HG02759 (cell line): Measurements from ENCODE around the gene CPPED1.
"Not testable (repeated sequence)": the region's sequence is repeated elsewhere in the genome, so short reads cannot be mapped to it uniquely, and the experiment has no call there.

Experiments
- ATAC-seq: cut with Tn5 transposase; IDR thresholded peaks from one replicate; pipeline ENCODE4 v1.9.1; 2021; ENCODE audit warnings: mild to moderate bottlenecking, moderate library complexity; ENCODE audit not compliant: unreplicated experiment

Gene CPPED1

DNA sequence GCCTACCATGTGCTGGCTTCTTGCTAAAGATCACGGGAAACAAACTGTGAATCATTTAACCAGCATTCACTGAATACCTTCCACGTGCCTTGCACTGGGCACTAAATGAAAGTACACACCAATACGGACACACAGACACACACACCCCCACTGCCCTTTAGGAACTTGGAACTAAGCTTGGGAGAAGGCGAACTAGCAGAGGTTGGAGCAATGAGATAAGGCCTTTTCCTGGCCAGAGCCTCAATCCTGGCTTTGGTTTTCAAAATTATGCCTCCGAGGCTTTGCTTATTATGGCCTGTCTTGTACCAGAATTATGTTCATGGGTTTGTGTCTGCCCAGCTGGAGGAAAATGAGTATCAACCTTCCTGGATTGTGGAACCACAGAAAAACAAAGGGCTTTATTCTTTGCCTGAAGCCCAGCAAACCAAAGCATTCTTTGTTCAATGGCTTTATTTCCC is 32.3 kb downstream of the CPPED1 start:
- no peak for ATAC-seq

- no peak for ATAC-seq
These were observed 34.2 kb downstream of the CPPED1 start for GRCh38 chr16:12769525-12769924.

DNA sequence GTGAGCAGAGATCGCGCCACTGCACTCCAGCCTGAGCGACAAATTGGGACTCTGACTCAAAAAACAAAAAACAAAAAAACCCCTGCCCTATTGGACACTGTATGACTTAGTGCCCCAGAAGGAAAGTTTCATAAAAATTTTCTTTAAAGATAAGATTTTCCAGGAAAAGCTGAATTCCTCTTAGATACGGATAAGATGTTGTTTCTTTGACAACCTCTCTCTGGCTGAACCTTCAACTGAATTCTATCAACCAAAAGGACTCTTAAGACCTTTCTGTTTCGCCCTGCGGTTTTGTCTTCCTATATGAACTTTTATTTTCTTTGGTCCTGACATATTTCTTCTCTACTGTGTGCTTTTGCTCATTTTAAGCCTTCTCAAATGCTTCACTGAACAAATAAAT is 35.8 kb downstream of the CPPED1 start:
- ATAC-seq, result no peak

DNA sequence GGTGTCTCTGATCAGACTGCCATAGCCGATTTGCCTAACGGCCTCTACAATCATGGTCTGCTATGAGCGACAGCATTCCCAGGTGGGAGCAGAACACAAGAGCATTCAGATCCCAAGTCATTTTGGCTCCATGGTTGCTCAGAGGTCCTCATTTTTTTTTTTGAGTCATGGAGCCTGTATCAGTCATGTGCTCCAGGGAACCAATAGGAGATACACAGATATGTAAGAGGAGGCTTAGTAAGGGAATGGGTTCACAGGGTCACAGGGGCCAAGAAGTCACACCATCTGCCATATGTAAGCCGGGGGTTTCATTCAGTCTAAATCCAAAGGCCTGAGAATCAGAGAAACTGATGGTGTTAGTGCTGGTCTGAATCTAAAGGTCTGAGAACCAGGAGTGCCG is 36.8 kb downstream of the CPPED1 start:
- ATAC-seq, result no peak

- ATAC-seq, result not testable (repeated sequence)
These were observed 37.5 kb downstream of the CPPED1 start for GRCh38 chr16:12766208-12766607.

DNA sequence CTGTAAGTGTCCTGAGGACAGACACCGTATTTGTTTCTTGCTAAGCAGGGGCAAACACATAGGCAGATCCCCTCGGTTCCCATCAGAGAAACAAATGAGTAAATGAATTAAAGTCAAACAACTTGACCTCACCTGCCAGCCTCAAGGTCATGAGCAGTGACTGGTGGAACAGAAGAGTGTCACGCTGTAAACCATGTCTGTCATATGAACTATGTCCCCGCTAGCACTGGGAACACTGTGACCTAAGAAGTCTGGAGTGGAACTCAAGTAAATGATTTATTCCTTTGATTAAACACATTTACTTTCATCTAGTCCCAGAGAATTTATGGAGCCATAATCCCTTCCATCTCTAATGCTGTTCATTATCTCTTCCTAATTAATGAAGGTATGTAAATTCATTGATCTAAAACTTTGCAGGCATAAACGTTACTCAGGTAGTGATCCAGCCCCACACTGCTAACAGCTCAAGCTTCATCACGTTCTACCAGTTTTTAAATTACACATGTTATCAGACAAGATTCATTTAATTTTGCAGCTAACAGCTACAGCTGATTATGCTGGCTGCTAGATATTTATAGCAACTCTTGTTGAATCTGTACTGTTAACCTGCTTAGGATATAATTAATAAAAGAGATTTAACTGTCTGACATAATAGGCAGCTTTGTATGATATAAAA is 38.7 kb downstream of the CPPED1 start:
- ATAC-seq, result no peak

GRCh38 chr16:12763517-12763916 is 40.2 kb downstream of the CPPED1 start:
- no peak for ATAC-seq

DNA sequence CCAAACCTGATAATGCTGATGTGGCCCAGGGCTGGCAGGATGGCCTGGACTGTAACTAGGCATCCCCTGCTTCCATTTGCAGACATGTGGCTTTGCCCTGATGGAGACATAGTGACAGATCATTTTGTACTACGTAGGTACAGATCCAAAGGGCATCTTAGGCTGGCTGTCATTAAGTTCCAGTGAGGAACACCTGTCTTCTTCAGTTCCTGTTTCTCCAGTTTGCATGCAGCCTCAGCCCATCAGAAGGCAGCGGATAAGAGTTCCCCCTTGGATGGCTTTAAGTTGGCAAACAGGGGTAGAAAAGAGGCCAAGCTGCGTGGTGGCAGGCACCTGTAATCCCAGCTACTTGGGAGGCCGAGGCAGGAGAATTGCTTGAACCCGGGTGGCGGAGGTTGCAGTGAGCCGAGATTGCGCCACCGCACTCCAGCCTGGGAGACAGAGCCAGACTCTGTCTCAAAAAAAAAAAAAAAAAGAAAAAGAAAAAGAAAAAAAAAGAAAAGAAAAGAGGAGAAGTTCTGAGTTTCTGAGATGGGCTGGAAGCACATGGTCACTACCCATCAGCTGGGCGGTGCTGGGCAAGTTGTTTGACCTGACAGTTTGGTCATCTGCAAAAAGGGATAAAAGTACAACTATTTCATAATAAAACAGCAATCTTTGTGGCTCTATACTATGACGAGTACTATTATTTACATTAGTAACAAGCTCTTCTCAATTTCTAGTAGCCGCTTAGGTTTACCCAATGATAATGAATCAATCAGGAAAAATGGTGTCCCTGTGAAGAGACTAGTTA is 42.7 kb downstream of the CPPED1 start:
- no peak for ATAC-seq

GRCh38 chr16:12758670-12759558 is 44.8 kb downstream of the CPPED1 start:
- no peak for ATAC-seq

DNA sequence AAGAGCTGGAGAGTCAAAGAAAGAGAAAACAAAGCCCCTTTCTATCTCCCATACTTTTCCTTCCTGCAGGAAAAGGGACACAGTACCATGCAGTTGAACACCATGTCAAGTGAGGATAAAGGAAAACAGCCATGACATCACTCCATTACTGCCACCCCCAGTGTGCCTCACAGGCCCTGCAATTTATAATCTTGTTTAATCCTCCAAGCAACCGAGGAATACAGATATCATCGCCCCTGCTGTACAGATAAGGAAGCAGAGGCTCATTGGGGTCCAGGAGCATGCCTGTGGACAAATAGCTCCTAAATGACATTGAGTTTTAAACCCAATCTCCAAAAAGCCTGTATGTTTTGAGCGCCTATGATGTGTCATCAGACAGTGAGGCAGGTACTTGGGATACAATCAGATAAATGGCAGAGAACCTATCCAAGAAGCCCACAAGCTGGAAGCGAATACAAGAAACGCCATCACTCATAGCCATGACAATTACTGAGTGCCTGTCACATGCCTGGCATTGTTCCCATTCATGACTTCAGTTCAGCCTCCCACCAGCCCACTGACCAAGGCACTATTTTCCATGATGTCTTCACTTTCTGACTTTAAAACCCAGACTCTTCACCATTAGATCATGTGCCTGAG is 45.5 kb downstream of the CPPED1 start:
- no peak for ATAC-seq

- no peak for ATAC-seq
These were observed 46.1 kb downstream of the CPPED1 start for GRCh38 chr16:12757546-12757945.

- ATAC-seq, result no peak
These were observed 48.7 kb downstream of the CPPED1 start for GRCh38 chr16:12754824-12755543.

DNA sequence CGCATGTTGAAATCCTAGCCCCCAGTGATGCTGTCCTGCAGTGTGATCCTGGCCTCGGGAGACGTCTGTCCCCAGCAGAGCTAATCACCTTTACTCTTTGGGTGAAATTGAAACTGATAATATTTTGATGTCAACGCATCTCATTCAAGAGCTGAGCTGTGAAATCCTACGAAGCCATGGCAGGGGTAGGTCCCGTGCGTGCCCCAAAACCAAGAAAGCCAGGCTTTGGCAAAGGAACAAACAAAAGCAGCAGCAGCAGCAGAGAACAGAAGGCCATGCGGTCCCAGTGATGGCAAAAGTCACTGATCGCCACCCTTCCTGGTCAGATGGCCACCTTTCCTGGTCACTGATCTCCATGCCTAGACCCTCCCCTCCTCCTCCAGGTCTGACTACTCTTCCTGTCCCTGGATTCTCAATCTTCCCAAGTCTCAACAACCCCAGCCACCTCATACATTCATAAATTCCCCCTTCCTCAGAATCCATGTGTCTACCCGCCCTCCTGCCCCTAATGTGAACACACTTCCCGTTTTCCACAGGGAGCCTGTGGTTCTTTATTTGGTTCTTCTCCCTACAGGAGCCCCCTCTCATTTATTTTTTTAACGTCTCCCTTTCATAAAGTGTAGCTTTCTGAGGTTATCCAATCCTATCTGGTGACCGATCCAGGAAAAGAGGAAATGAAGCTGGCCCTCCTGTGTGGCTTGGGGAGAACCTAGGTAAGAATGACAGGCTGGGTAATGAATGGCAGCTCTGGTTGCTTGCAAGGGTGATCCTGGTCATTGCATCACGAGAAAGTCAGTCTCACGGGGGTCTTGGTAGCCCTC is 50.3 kb downstream of the CPPED1 start:
- ATAC-seq, result no peak

- ATAC-seq, result no peak
These were observed 51.5 kb downstream of the CPPED1 start for GRCh38 chr16:12752159-12752558.

DNA sequence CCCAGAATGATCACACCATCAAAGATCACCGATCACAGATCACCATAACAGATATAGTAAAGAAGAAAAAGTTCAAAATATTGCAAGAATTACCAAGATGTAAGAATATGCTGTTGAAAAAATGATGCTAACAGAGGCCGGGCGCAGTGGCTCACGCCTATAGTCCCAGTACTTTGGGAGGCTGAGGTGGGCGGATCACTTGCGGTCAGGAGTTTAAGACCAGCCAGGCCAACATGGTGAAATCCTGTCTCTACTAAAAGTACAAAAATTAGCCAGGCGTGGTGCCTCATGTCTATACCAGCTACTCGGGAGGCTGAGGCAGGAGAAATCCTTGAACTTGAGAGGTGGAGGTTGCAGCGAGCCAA is 53.2 kb downstream of the CPPED1 start:
- ATAC-seq, result no peak

- ATAC-seq, result no peak
These were observed 54.6 kb downstream of the CPPED1 start for GRCh38 chr16:12749076-12749475.

GRCh38 chr16:12747827-12748226 is 55.9 kb downstream of the CPPED1 start:
- no peak for ATAC-seq

GRCh38 chr16:12747261-12747660 is 56.4 kb downstream of the CPPED1 start:
- no peak for ATAC-seq

DNA sequence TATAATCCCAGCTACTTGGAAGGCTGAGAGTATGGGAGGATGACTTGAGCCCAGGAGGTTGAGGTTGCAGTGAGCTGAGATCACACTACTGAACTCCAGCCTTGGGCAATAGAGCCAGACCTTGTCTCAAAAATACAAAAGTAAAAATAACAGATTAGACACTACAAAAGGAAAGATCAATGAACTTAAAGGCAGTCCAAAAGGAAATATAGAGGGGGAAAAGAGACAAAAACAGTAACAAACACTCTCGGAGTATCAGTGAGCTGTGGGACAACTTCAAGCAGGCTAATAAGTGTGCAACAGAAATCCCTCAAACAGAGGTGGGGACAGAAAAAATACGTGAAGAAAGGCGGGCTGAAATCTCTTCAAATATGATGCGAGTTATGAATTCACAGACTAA is 58.8 kb downstream of the CPPED1 start:
- ATAC-seq, result no peak
